Measurements from ENCODE around the gene TMEM123. TPM values are rescaled to one million over a fixed set of nuclear protein-coding genes. Genes with fewer than 3 reads are reported as not detected.

The TMEM123 gene
- polyA plus RNA-seq, 4 donors: 5.1 to 130 (median 37.9) TPM

DNA sequence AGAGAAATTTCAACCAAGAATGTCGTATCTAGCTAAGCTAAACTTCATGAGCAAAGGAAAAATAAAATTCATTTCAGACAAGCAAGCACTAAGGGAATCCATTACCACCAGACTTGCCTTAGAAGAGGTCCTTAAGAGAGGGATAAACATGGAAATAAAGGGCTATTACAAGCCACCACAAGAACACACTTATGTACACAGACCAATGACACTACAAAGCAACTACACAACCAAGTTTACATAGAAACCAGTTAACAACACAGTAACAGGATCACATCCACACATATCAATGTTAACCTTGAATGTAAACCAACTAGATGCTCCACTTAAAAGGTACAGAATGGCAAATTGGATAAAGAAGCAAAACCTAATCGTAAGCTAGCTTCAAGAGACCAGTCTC, 38.0 kb downstream of the TMEM123 start:
- Histone ChIP-seq H3K4me3 (ENCODE audit: low read depth in 1 of 3, low read length in 3 of 3) (no peak overlapping the region), H3K4me1 (ENCODE audit: control insufficient read depth in 3 of 3, insufficient read depth in 2 of 3, low read depth in 1 of 3, low read length in 2 of 3) (no peaks in the 10 kb centered on the region), H3K27me3 (ENCODE audit: control insufficient read depth in 3 of 3, insufficient read depth in 3 of 3, low read length in 3 of 3) (no peaks in the 10 kb centered on the region), H3K27ac (ENCODE audit: low read depth in 1 of 3, low read length in 2 of 3) (no peak overlapping the region), H3K9me3 (ENCODE audit: control insufficient read depth in 2 of 2, insufficient read depth in 1 of 2, low read depth in 1 of 2, low read length in 1 of 2) (peaks cover 0 to 3% of the 10 kb centered on the region in 2 donors), H3K36me3 (ENCODE audit: control insufficient read depth in 3 of 3, insufficient read depth in 2 of 3, low read depth in 1 of 3, low read length in 3 of 3) (peaks cover 0 to 14% (median 0%) of the 10 kb centered on the region in 3 donors)
- FAIRE-seq (no peak), DNase-seq (no peak)
- 93 to 94% (median 94%) methylated on average over 2 of the region's 2 CpGs for WGBS, 3 donors

DNA sequence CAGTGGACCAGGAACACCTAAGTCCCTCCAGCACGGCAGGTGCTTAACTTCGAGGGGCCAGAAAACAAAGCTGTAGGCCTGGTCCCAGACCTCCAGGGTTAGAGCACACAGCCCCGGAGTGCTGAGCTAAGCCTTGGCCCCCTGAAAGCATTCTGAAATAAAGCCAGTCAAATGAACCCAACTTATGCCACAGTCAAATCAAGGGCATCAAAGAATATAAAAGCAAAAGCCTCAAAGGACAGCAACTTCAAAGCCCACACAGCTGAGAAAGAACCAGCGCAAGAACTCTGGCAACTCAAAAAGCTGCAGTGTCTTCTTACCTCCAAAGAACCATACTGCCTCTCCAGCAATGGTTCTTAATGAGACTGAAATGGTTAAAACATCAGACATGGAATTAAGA, 39.1 kb downstream of the TMEM123 start:
- H3K4me3 ChIP-seq (ENCODE audit: low read depth in 1 of 3, low read length in 3 of 3): no peak overlapping the region
- H3K36me3 ChIP-seq (ENCODE audit: control insufficient read depth in 3 of 3, insufficient read depth in 2 of 3, low read depth in 1 of 3, low read length in 3 of 3): peaks cover 0 to 16% (median 1%) of the 10 kb centered on the region in 3 donors
- WGBS, 3 donors: 89 to 96% (median 93%) methylated on average over 4 of the region's 4 CpGs
- H3K27me3 ChIP-seq (ENCODE audit: control insufficient read depth in 3 of 3, insufficient read depth in 3 of 3, low read length in 3 of 3): no peaks in the 10 kb centered on the region
- H3K9me3 ChIP-seq (ENCODE audit: control insufficient read depth in 2 of 2, insufficient read depth in 1 of 2, low read depth in 1 of 2, low read length in 1 of 2): peaks cover 0 to 3% of the 10 kb centered on the region in 2 donors
- DNase-seq (no peak), FAIRE-seq (no peak)
- H3K27ac ChIP-seq (ENCODE audit: low read depth in 1 of 3, low read length in 2 of 3): no peak overlapping the region
- H3K4me1 ChIP-seq (ENCODE audit: control insufficient read depth in 3 of 3, insufficient read depth in 2 of 3, low read depth in 1 of 3, low read length in 2 of 3): no peaks in the 10 kb centered on the region

DNA sequence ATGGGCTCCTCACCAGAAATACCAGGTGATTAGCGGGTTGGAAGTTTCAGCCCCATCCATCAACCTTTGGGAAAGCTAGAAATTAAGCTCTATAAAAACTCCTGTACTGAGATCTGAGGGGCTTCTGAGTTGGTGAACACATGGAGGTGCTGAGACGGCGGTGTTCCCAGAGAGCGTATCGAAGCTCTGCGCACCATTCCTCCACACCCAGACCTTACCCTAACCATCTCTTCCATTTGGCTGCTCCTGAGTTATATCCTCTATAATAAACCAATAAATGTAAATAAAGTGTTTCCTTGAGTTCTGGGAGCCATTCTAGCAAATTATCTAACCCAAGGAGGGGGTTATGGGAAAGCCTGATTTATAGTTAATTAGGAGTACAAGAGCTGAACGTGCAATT, 41.4 kb downstream of the TMEM123 start:
- no peak overlapping the region for H3K4me3 ChIP-seq (ENCODE audit: low read depth in 1 of 3, low read length in 3 of 3)
- peaks cover 2 to 23% (median 3%) of the 10 kb centered on the region in 3 donors for H3K36me3 ChIP-seq (ENCODE audit: control insufficient read depth in 3 of 3, insufficient read depth in 2 of 3, low read depth in 1 of 3, low read length in 3 of 3)
- H3K27me3 ChIP-seq (ENCODE audit: control insufficient read depth in 3 of 3, insufficient read depth in 3 of 3, low read length in 3 of 3): no peaks in the 10 kb centered on the region
- H3K9me3 ChIP-seq (ENCODE audit: control insufficient read depth in 2 of 2, insufficient read depth in 1 of 2, low read depth in 1 of 2, low read length in 1 of 2): no peaks in the 10 kb centered on the region
- no peaks in the 10 kb centered on the region for H3K4me1 ChIP-seq (ENCODE audit: control insufficient read depth in 3 of 3, insufficient read depth in 2 of 3, low read depth in 1 of 3, low read length in 2 of 3)
- no peak overlapping the region for H3K27ac ChIP-seq (ENCODE audit: low read depth in 1 of 3, low read length in 2 of 3)
- WGBS, 3 donors: 92 to 95% (median 94%) methylated on average over 7 of the region's 7 CpGs
- no peak for FAIRE-seq
- no peak for DNase-seq

DNA sequence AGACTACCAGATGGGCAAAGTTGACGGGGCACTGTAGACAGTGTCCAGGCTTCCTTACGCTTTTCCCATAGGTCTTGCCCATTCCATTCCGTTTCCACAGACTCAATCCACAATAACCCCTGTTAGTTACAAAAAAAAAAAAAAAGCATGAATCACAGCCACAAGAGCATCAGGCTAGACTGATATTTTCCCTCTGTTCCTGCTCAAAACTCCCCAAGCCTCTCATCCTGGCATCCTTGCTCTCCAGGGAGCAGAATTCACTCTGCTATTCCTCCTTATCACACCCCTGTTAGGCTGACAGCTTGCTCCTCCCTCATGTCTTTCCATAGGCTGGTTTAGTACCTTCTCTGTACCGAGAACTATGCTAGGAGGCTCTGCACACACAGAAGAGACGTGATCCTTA, 42.2 kb downstream of the TMEM123 start:
- FAIRE-seq (no peak), DNase-seq (no peak)
- H3K4me1 ChIP-seq (ENCODE audit: control insufficient read depth in 3 of 3, insufficient read depth in 2 of 3, low read depth in 1 of 3, low read length in 2 of 3): no peaks in the 10 kb centered on the region
- no peaks in the 10 kb centered on the region for H3K27me3 ChIP-seq (ENCODE audit: control insufficient read depth in 3 of 3, insufficient read depth in 3 of 3, low read length in 3 of 3)
- no peak overlapping the region for H3K27ac ChIP-seq (ENCODE audit: low read depth in 1 of 3, low read length in 2 of 3)
- no peaks in the 10 kb centered on the region for H3K9me3 ChIP-seq (ENCODE audit: control insufficient read depth in 2 of 2, insufficient read depth in 1 of 2, low read depth in 1 of 2, low read length in 1 of 2)
- peaks cover 2 to 26% (median 3%) of the 10 kb centered on the region in 3 donors for H3K36me3 ChIP-seq (ENCODE audit: control insufficient read depth in 3 of 3, insufficient read depth in 2 of 3, low read depth in 1 of 3, low read length in 3 of 3)
- 76 to 90% (median 79%) methylated on average over 5 of the region's 5 CpGs for WGBS, 3 donors
- H3K4me3 ChIP-seq (ENCODE audit: low read depth in 1 of 3, low read length in 3 of 3): no peak overlapping the region

DNA sequence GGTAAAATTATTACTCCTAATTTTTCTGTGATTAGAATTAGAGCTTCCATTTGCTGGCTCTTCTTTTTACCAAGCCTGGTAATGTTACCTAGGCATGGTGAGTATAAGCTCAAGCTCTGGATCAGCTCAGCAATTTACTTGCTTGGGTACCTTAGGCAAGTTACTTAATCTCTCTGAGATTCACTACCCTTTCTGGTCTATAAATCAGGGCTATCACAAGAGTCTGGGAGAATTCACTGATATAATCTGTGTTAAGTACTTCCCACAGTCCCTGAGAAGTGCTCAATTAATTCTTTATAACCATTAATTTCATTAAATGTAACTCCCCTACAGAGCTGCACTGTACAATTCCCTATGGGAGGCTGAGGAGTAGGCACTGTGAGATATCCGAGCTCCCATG, 44.2 kb downstream of the TMEM123 start:
- 92 to 94% (median 92%) methylated on average over 1 of the region's 1 CpG for WGBS, 3 donors
- Histone ChIP-seq H3K36me3 (ENCODE audit: control insufficient read depth in 3 of 3, insufficient read depth in 2 of 3, low read depth in 1 of 3, low read length in 3 of 3) (peaks cover 2 to 29% (median 3%) of the 10 kb centered on the region in 3 donors), H3K4me3 (ENCODE audit: low read depth in 1 of 3, low read length in 3 of 3) (no peak overlapping the region), H3K9me3 (ENCODE audit: control insufficient read depth in 2 of 2, insufficient read depth in 1 of 2, low read depth in 1 of 2, low read length in 1 of 2) (no peaks in the 10 kb centered on the region), H3K27ac (ENCODE audit: low read depth in 1 of 3, low read length in 2 of 3) (no peak overlapping the region), H3K27me3 (ENCODE audit: control insufficient read depth in 3 of 3, insufficient read depth in 3 of 3, low read length in 3 of 3) (no peaks in the 10 kb centered on the region), H3K4me1 (ENCODE audit: control insufficient read depth in 3 of 3, insufficient read depth in 2 of 3, low read depth in 1 of 3, low read length in 2 of 3) (no peaks in the 10 kb centered on the region)
- FAIRE-seq: no peak
- no peak for DNase-seq

DNA sequence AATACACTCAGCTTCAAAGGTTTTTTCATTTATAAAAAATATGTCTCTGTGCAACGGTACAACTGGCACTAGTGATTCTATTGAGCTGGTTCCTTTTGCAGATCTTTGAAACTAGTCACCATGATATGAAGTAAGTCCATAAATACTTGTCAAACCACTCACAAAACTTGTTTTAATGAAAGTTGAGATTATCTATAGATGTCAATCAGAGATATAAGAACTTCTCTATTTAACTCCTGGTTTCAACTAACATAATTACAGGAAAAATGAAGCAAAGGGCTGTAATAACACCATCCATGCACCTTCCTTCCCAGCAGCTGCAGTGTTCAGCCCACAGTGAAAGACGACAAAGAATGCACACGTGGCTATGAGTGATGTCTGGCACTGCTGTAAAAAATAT, 44.7 kb downstream of the TMEM123 start:
- Histone ChIP-seq H3K9me3 (ENCODE audit: control insufficient read depth in 2 of 2, insufficient read depth in 1 of 2, low read depth in 1 of 2, low read length in 1 of 2) (no peaks in the 10 kb centered on the region), H3K27me3 (ENCODE audit: control insufficient read depth in 3 of 3, insufficient read depth in 3 of 3, low read length in 3 of 3) (no peaks in the 10 kb centered on the region), H3K36me3 (ENCODE audit: control insufficient read depth in 3 of 3, insufficient read depth in 2 of 3, low read depth in 1 of 3, low read length in 3 of 3) (peaks cover 2 to 30% (median 3%) of the 10 kb centered on the region in 3 donors), H3K4me1 (ENCODE audit: control insufficient read depth in 3 of 3, insufficient read depth in 2 of 3, low read depth in 1 of 3, low read length in 2 of 3) (no peaks in the 10 kb centered on the region), H3K27ac (ENCODE audit: low read depth in 1 of 3, low read length in 2 of 3) (no peak overlapping the region), H3K4me3 (ENCODE audit: low read depth in 1 of 3, low read length in 3 of 3) (no peak overlapping the region)
- DNase-seq (no peak), FAIRE-seq (no peak)
- WGBS, 3 donors: 68 to 73% (median 68%) methylated on average over 3 of the region's 3 CpGs

DNA sequence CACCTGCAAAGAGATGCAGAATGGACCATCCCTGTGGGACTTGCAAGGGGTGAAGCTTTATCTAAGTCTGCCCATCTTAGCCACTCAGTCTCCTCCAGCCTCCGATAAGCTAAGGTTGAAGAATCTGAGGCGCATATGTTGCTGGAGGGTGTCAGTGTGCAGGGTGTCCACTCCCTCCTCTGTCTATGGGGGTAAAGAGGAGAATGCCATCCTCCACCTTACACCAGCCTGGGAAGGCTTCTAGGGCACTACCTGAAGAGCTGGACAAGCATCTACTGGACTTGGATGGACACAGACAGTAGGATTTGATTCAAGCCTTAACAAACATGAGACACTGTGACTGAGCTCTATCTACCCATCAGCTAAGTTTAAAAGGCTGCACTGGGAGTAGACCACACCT, 46.5 kb downstream of the TMEM123 start:
- no peak overlapping the region for H3K4me3 ChIP-seq (ENCODE audit: low read depth in 1 of 3, low read length in 3 of 3)
- 97 to 100% (median 98%) methylated on average over 2 of the region's 2 CpGs for WGBS, 3 donors
- H3K36me3 ChIP-seq (ENCODE audit: control insufficient read depth in 3 of 3, insufficient read depth in 2 of 3, low read depth in 1 of 3, low read length in 3 of 3): peaks cover 2 to 26% (median 3%) of the 10 kb centered on the region in 3 donors
- no peaks in the 10 kb centered on the region for H3K27me3 ChIP-seq (ENCODE audit: control insufficient read depth in 3 of 3, insufficient read depth in 3 of 3, low read length in 3 of 3)
- H3K27ac ChIP-seq (ENCODE audit: low read depth in 1 of 3, low read length in 2 of 3): no peak overlapping the region
- no peaks in the 10 kb centered on the region for H3K9me3 ChIP-seq (ENCODE audit: control insufficient read depth in 2 of 2, insufficient read depth in 1 of 2, low read depth in 1 of 2, low read length in 1 of 2)
- H3K4me1 ChIP-seq (ENCODE audit: control insufficient read depth in 3 of 3, insufficient read depth in 2 of 3, low read depth in 1 of 3, low read length in 2 of 3): no peaks in the 10 kb centered on the region
- no peak for FAIRE-seq
- DNase-seq: no peak

DNA sequence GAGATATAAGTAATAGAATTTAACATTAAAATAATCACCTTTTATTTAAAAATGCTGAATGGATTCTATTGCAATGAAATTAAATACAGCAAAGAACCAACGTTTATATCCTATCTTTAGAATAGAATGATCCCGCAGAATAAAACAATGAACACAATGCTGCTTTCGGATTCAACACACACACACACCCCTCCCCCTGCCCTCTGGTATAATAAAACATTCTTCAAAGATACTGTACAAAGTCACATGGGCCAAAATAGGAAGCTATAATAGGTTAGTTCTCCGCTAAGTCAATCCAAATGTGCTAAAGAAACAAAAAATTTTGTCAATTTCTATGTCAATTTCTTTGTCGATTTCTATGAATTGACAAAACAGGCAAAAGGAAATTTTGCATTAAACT, 47.1 kb downstream of the TMEM123 start:
- Histone ChIP-seq H3K36me3 (ENCODE audit: control insufficient read depth in 3 of 3, insufficient read depth in 2 of 3, low read depth in 1 of 3, low read length in 3 of 3) (peaks cover 2 to 27% (median 4%) of the 10 kb centered on the region in 3 donors), H3K9me3 (ENCODE audit: control insufficient read depth in 2 of 2, insufficient read depth in 1 of 2, low read depth in 1 of 2, low read length in 1 of 2) (no peaks in the 10 kb centered on the region), H3K27me3 (ENCODE audit: control insufficient read depth in 3 of 3, insufficient read depth in 3 of 3, low read length in 3 of 3) (no peaks in the 10 kb centered on the region), H3K4me3 (ENCODE audit: low read depth in 1 of 3, low read length in 3 of 3) (no peak overlapping the region), H3K27ac (ENCODE audit: low read depth in 1 of 3, low read length in 2 of 3) (no peak overlapping the region), H3K4me1 (ENCODE audit: control insufficient read depth in 3 of 3, insufficient read depth in 2 of 3, low read depth in 1 of 3, low read length in 2 of 3) (no peaks in the 10 kb centered on the region)
- no peak for DNase-seq
- 83 to 92% (median 89%) methylated on average over 5 of the region's 5 CpGs for WGBS, 3 donors
- no peak for FAIRE-seq

DNA sequence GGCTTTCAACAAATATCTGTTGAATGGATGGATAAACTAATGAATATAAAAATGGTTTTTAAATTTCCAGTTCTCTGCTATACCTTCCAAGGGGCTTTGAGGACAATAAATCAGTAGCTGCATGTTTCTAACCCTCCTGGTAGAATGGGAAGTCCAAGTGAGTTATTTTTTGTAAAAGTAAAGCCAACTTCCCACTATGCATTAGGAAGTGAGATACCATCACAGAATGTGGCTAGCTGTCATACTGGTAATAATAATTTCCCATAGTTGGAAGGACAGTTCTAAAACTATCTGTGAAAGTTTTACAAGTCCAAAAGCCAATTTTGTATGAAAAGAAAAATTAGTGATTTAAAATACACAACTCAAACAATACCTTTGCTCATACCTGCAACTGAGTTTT, 50.0 kb downstream of the TMEM123 start:
- Histone ChIP-seq H3K36me3 (ENCODE audit: control insufficient read depth in 3 of 3, insufficient read depth in 2 of 3, low read depth in 1 of 3, low read length in 3 of 3) (peaks cover 0 to 27% (median 5%) of the 10 kb centered on the region in 3 donors), H3K4me3 (ENCODE audit: low read depth in 1 of 3, low read length in 3 of 3) (no peak overlapping the region), H3K4me1 (ENCODE audit: control insufficient read depth in 3 of 3, insufficient read depth in 2 of 3, low read depth in 1 of 3, low read length in 2 of 3) (no peaks in the 10 kb centered on the region), H3K9me3 (ENCODE audit: control insufficient read depth in 2 of 2, insufficient read depth in 1 of 2, low read depth in 1 of 2, low read length in 1 of 2) (no peaks in the 10 kb centered on the region), H3K27ac (ENCODE audit: low read depth in 1 of 3, low read length in 2 of 3) (no peak overlapping the region), H3K27me3 (ENCODE audit: control insufficient read depth in 3 of 3, insufficient read depth in 3 of 3, low read length in 3 of 3) (no peaks in the 10 kb centered on the region)
- DNase-seq (no peak), FAIRE-seq (no peak)
